K562 (cell line): ENCODE data around the gene MARK4. TPM values are rescaled to one million over a fixed set of nuclear protein-coding genes. Genes with fewer than 3 reads are reported as not detected.

ENCODE experiments used
- ATAC-seq: fragments of 200-7000 bp; cut with Tn5 transposase; 3 replicates; pipeline ENCODE4 v1.9.1; 2020; ENCODE audit warnings: moderate library complexity
- BruUV-seq: library from RNA; stranded (reverse); fragments of 400-500 nt; replicated peaks from 2 replicates; lab custom pipeline; 2021; lab: Mats Ljungman, UMichigan
- CTCF ChIA-PET: fragments of 300-600 bp; formaldehyde crosslinking; extraction: SDS; loops from one replicate; lab custom pipeline; 2021; ENCODE audit warnings: low intra/inter-chr PET ratio; lab: Yijun Ruan, JAX
- POLR2A ChIA-PET: fragments of 300-600, 350-650 bp; sonication (Branson Sonifier 250); formaldehyde crosslinking; extraction: SDS; loops from one replicate; lab custom pipeline; 2021; ENCODE audit warnings: antibody characterized with exemption, inconsistent platforms; lab: Yijun Ruan, JAX
- DNase-seq, 4 experiments: peaks; one replicate each; pipeline versions ENCODE4 v3.0.0 to v3.0.0-alpha.2; 2011 to 2018; ENCODE audit warnings: low spot score in 3 of 4, mixed read lengths in 3 of 4; ENCODE audit errors: extremely low read depth in 1 of 4
- FAIRE-seq: peaks from 2 replicates; lab custom pipeline; 2011; peaks lifted over from hg19 to GRCh38; lab: Jason Lieb, UNC
- H2AFZ ChIP-seq: 2 replicates; pipeline ENCODE4 v1.6.0; 2011; ENCODE audit warnings: low read depth, low read length, control low read depth, inconsistent platforms
- H3K27ac ChIP-seq: fragments of 200-600 bp; 3 replicates; pipeline ENCODE4 v1.8.0; 2011; ENCODE audit warnings: low read depth, mild to moderate bottlenecking, control low read depth, inconsistent platforms, low read length, moderate library complexity, mixed read lengths; ENCODE audit errors: extremely low read depth
- H3K27me3 ChIP-seq, 2 experiments: fragments of 300-600 bp in 1 of 2; 2 replicates in 1 of 2; 3 replicates in 1 of 2; pipeline versions ENCODE4 v1.6.0 to v1.8.0; 2011; ENCODE audit warnings: inconsistent platforms in 2 of 2, low read length in 2 of 2, mild to moderate bottlenecking in 1 of 2, mixed read lengths in 1 of 2, moderate library complexity in 1 of 2; ENCODE audit not compliant: control insufficient read depth in 2 of 2, insufficient read depth in 2 of 2
- H3K36me3 ChIP-seq: fragments of 300-600 bp; 3 replicates; pipeline ENCODE4 v1.8.0; 2011; ENCODE audit warnings: mild to moderate bottlenecking, low read length, inconsistent platforms; ENCODE audit not compliant: control insufficient read depth, insufficient read depth
- H3K4me1 ChIP-seq, 2 experiments: fragments of 200-600 bp in 1 of 2; replicated peaks in 1 of 2; 2 replicates in 1 of 2; 3 replicates in 1 of 2; pipeline versions ENCODE4 v1.5.1 to v1.8.0; 2011; ENCODE audit warnings: inconsistent platforms in 2 of 2, low read length in 2 of 2, mild to moderate bottlenecking in 1 of 2, mixed read lengths in 1 of 2, moderate library complexity in 1 of 2; ENCODE audit not compliant: control insufficient read depth in 2 of 2, insufficient read depth in 2 of 2
- H3K4me2 ChIP-seq: 2 replicates; pipeline ENCODE4 v1.6.1; 2011; ENCODE audit warnings: low read length, control low read depth, inconsistent platforms, mixed read lengths; ENCODE audit not compliant: insufficient read depth
- H3K4me3 ChIP-seq: fragments of 200-600 bp; sonication (generic), shearing (Covaris generic); 2 replicates; pipeline ENCODE4 v1.5.1; 2016; ENCODE audit warnings: control low read depth, inconsistent platforms
- H3K79me2 ChIP-seq: fragments of 200-600 bp; 3 replicates; pipeline ENCODE4 v1.8.0; 2011; ENCODE audit warnings: low read length, inconsistent platforms; ENCODE audit not compliant: control insufficient read depth, insufficient read depth
- H3K9ac ChIP-seq, 2 experiments: 2 replicates each; pipeline versions ENCODE4 v1.6.0 to v1.6.1; 2011; ENCODE audit warnings: low read depth in 2 of 2, low read length in 2 of 2, control low read depth in 1 of 2, inconsistent platforms in 1 of 2, mild to moderate bottlenecking in 1 of 2, mixed read lengths in 1 of 2; ENCODE audit not compliant: insufficient read depth in 1 of 2
- H3K9me1 ChIP-seq: one replicate; pipeline ENCODE4 v1.6.0; 2011; ENCODE audit warnings: inconsistent platforms, mild to moderate bottlenecking, low read length, moderate library complexity; ENCODE audit not compliant: control insufficient read depth, insufficient read depth
- H3K9me3 ChIP-seq: replicated peaks from 2 replicates; pipeline ENCODE4 v1.5.1; 2011; ENCODE audit warnings: low read depth, low read length, inconsistent platforms; ENCODE audit not compliant: control insufficient read depth, insufficient read depth
- H4K20me1 ChIP-seq: replicated peaks from 2 replicates; pipeline ENCODE4 v1.6.1; 2011; ENCODE audit warnings: low read length, inconsistent platforms, mixed read lengths; ENCODE audit not compliant: control insufficient read depth, insufficient read depth
- ADNP ChIP-seq: fragments of 200-800 bp; sonication (Bioruptor generic); IDR thresholded peaks from 2 replicates; pipeline ENCODE4 v1.6.1; 2016; ENCODE audit warnings: missing genetic modification characterization, missing compliant biosample characterization
- BCOR ChIP-seq: fragments of 450-650 bp; IDR thresholded peaks from 2 replicates; pipeline ENCODE4 v1.6.1; 2016
- CBX1 ChIP-seq: sonication (generic); IDR thresholded peaks from 2 replicates; pipeline ENCODE4 v1.6.1; 2016; ENCODE audit warnings: antibody characterized with exemption, low read depth, mild to moderate bottlenecking
- E2F3 ChIP-seq: fragments of 250-450 bp; sonication (Bioruptor Pico); IDR thresholded peaks from 2 replicates; pipeline ENCODE4 v1.4.0; 2020; ENCODE audit warnings: mild to moderate bottlenecking
- FOXP1 ChIP-seq: sonication (generic); formaldehyde crosslinking; IDR thresholded peaks from 2 replicates; pipeline ENCODE4 v1.8.0; 2022; ENCODE audit warnings: mild to moderate bottlenecking, missing genetic modification reagents
- HDAC8 ChIP-seq: fragments of 450-650 bp; IDR thresholded peaks from 2 replicates; pipeline ENCODE4 v1.6.1; 2016; ENCODE audit warnings: mild to moderate bottlenecking, missing genetic modification characterization, moderate library complexity, missing compliant biosample characterization
- KDM1A ChIP-seq, 2 experiments: fragments of 450-650 bp; IDR thresholded peaks; 2 replicates each; pipeline ENCODE4 v1.6.1; 2016; ENCODE audit warnings: mild to moderate bottlenecking in 2 of 2
- MYC ChIP-seq, 2 experiments: fragments of 250-450 bp in 1 of 2; sonication (Bioruptor Pico) in 1 of 2; IDR thresholded peaks; 2 replicates each; pipeline versions ENCODE4 v1.5.1 to v1.6.1; 2012 to 2021; ENCODE audit warnings: low read depth in 2 of 2, borderline replicate concordance in 1 of 2, improper control_type of control experiment in 1 of 2, low read length in 1 of 2, mild to moderate bottlenecking in 1 of 2, moderate library complexity in 1 of 2
- POLR2AphosphoS5 ChIP-seq: IDR thresholded peaks from 2 replicates; pipeline ENCODE4 v1.6.1; 2011; ENCODE audit warnings: mild to moderate bottlenecking, low read depth, low read length, moderate library complexity; ENCODE audit not compliant: control insufficient read depth, insufficient read depth
- RB1 ChIP-seq: fragments of 450-650 bp; IDR thresholded peaks from 2 replicates; pipeline ENCODE4 v1.6.1; 2017; ENCODE audit warnings: low read depth, mild to moderate bottlenecking
- SIN3A ChIP-seq, 2 experiments: fragments of 150-350 bp in 1 of 2; IDR thresholded peaks; 2 replicates each; pipeline ENCODE4 v1.6.1; 2011 to 2016; ENCODE audit warnings: borderline replicate concordance in 2 of 2, low read depth in 2 of 2, low read length in 2 of 2, mild to moderate bottlenecking in 2 of 2, moderate library complexity in 2 of 2; ENCODE audit not compliant: control insufficient read depth in 1 of 2
- SMARCA5 ChIP-seq: fragments of 450-650 bp; IDR thresholded peaks from 2 replicates; pipeline ENCODE4 v1.6.1; 2016
- SP1 ChIP-seq: sonication (generic); formaldehyde crosslinking; IDR thresholded peaks from 2 replicates; pipeline ENCODE4 v1.8.1; 2022; ENCODE audit warnings: mild to moderate bottlenecking, missing genetic modification reagents
- WGBS: fragments of 100-300 bp; shearing (Covaris generic); methylation state at CpG from one replicate; pipeline ENCODE4 v1.1.6; 2016; ENCODE audit warnings: low coverage, mixed read lengths; ENCODE audit not compliant: insufficient coverage; ENCODE audit errors: missing lambda C conversion rate; 5-methylcytosine and 5-hydroxymethylcytosine counted together
- in situ Hi-C: fragments of 300-500 bp; cut with MboI; formaldehyde crosslinking; loops from 4 replicates; pipeline ENCODE4 v1.15.0; 2018; ENCODE audit warnings: inconsistent platforms, mixed read lengths
- intact Hi-C: fragments of 100-400 bp; cut with micrococcal nuclease; formaldehyde crosslinking; loops from 2 replicates; pipeline ENCODE4 v1.14.2; 2022
- polyA plus RNA-seq, 8 experiments: library from polyadenylated mRNA; depleted of rRNA in 4 of 8; stranded (reverse) in 5 of 8; unstranded in 3 of 8; fragments of >200 nt; fragmentation: Nextera tagmentation in 2 of 8; fragmentation: Illumina TruSeq in 1 of 8; extraction: Ambion mirVana in 2 of 8; extraction: Trizol in 1 of 8; gene quantifications; 2 replicates each; pipeline versions ENCODE4 v1.2.1 to v1.2.3, GENCODE V29; 2011 to 2014; ENCODE audit warnings: inconsistent platforms in 1 of 8, missing spikeins in 1 of 8
- total RNA-seq, 7 experiments: library from RNA; depleted of rRNA in 6 of 7; stranded (reverse); fragments of >200 nt in 6 of 7; fragmentation: Illumina TruSeq in 2 of 7; extraction: Trizol in 2 of 7; gene quantifications; 2 replicates each; pipeline versions ENCODE4 v1.2.1 to v1.2.3, GENCODE V29; 2011 to 2021; ENCODE audit warnings: low replicate concordance in 1 of 7
- TF ChIP-seq, protein P1 (sequence below): sonication (generic); formaldehyde crosslinking; IDR thresholded peaks from 2 replicates; pipeline ENCODE4 v1.8.1; 2023; ENCODE audit warnings: mild to moderate bottlenecking, missing genetic modification reagents, moderate library complexity

The MARK4 gene
- total and polyA plus RNA-seq, 9 of the 15 experiments (the other 6 are each of a cell fraction or from before 2014, with no cell fraction given) = 0.52 to 29.4 (median 8.6) TPM

GRCh38 chr19:45315304-45315703 lies 64.2 kb downstream of the MARK4 start:
- POLR2A ChIA-PET = no interaction called here
- FAIRE-seq = no peak
- peak overlapping the region in 1 of 2 experiments; percentile 75; a peak in 2 of 4 replicates for H3K9ac ChIP-seq
- BruUV-seq = no TSS peak
- DNase-seq = no peak
- no peaks in the 10 kb centered on the region for H4K20me1 ChIP-seq
- intact Hi-C loops (no loop called here), in situ Hi-C loops (no loop called here)
- no peaks in the 10 kb centered on the region for H3K9me1 ChIP-seq
- no peak overlapping the region for H3K4me3 ChIP-seq
- H3K4me2 ChIP-seq = no peak overlapping the region
- H3K9me3 ChIP-seq = no peaks in the 10 kb centered on the region
- H3K27me3 ChIP-seq = no peaks in the 10 kb centered on the region; a peak in 1 of 5 replicates
- no peak overlapping the region for H3K27ac ChIP-seq
- peak; percentile 35 for ATAC-seq
- no peaks in the 10 kb centered on the region for H3K79me2 ChIP-seq
- peaks cover 0 to 20% of the 10 kb centered on the region in 2 experiments; a peak in 3 of 5 replicates for H3K4me1 ChIP-seq
- 31% methylated on average over 16 of the region's 21 CpGs for WGBS
- TF ChIP-seq FOXP1 (CRISPR knock-in tag) = 0 out of 2 replicates have a peak, but pooled peaks have one; percentile 15
- TF ChIP-seq HDAC8 (tag) = no peak
- TF ChIP-seq, all 486 proteins: peak for 1
- Histone ChIP-seq H3K36me3 (no peaks in the 10 kb centered on the region), H2AFZ (no peak overlapping the region)
- CTCF ChIA-PET = no interaction called here

DNA sequence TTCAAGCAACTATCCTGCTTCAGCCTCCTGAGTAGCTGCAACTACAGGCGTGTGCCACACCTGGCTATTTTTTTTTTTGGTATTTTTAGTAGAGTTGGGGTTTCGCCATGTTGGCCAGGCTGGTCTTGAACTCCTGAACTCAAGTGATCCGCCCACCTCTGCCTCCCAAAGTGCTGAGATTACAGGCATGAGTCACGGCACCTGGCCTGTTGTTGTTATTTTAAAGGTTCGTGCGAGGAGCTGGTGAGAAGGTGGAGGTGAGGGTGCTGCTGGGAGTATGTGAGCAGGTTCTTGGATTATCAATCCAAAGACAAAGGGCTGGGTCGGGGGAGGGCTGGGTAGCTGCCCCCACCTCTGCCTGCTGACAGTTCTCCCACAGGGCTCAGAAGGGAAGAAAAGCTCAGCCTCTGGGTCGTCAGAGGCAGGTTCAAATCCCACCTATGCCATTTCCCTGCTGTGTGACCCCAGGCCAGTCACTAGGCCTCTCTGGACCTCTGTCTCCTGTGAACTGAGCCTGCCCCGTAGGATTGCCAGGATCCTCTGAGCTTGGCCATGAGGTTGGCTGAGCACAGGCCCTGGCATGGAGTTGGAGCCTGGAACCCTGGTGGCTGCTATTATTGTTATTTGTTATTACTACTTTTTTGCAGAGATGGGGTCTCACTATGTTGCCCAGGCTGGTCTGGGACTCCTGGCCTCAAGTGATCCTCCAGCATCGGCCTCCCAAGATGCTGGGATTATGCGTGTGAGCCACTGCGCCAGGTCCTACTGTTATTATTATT lies 70.1 kb downstream of the MARK4 start:
- FAIRE-seq (no peak), ATAC-seq (no peak), DNase-seq (no peak)
- BruUV-seq = no TSS peak
- intact Hi-C loops (no loop called here), in situ Hi-C loops (no loop called here)
- POLR2A ChIA-PET = interaction anchor here (0.7 to 1.8 kb wide), 2 partner anchors 10 to 13 kb away, joined by 3 to 4 read pairs; no protein-coding TSS in a partner anchor
- H3K79me2 ChIP-seq = no peaks in the 10 kb centered on the region
- H3K36me3 ChIP-seq = no peaks in the 10 kb centered on the region
- peaks cover 0 to 30% of the 10 kb centered on the region in 2 experiments; a peak in 3 of 5 replicates for H3K4me1 ChIP-seq
- H4K20me1 ChIP-seq = no peaks in the 10 kb centered on the region
- WGBS = 43% methylated on average over 11 of the region's 12 CpGs
- no peak overlapping the region for H3K9ac ChIP-seq
- no peak overlapping the region for H3K4me3 ChIP-seq
- no peak overlapping the region for H3K4me2 ChIP-seq
- H3K9me3 ChIP-seq = no peaks in the 10 kb centered on the region
- no peak overlapping the region for H3K27ac ChIP-seq
- no peaks in the 10 kb centered on the region for H3K9me1 ChIP-seq
- H2AFZ ChIP-seq = no peak overlapping the region
- CTCF ChIA-PET = no interaction called here
- no peaks in the 10 kb centered on the region for H3K27me3 ChIP-seq
- TF ChIP-seq POLR2AphosphoS5 = no peak
- TF ChIP-seq, protein P1, sequence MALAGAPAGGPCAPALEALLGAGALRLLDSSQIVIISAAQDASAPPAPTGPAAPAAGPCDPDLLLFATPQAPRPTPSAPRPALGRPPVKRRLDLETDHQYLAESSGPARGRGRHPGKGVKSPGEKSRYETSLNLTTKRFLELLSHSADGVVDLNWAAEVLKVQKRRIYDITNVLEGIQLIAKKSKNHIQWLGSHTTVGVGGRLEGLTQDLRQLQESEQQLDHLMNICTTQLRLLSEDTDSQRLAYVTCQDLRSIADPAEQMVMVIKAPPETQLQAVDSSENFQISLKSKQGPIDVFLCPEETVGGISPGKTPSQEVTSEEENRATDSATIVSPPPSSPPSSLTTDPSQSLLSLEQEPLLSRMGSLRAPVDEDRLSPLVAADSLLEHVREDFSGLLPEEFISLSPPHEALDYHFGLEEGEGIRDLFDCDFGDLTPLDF (CRISPR knock-in tag) = no peak
- no peak for TF ChIP-seq E2F3 (CRISPR knock-in tag)
- no peak for TF ChIP-seq SIN3A (IDR thresholded peaks at IDR 0.05; ENCODE audit: borderline replicate concordance in 2 of 2, control insufficient read depth in 1 of 2, low read depth in 2 of 2, low read length in 2 of 2)
- TF ChIP-seq SMARCA5 = peak; percentile 82; the same call in 1 of the 2 replicates
- TF ChIP-seq CBX1 = 0 out of 2 replicates have a peak, but pooled peaks have one; percentile 54
- no peak for TF ChIP-seq MYC (IDR thresholded peaks at IDR 0.05; ENCODE audit: low read depth, low read length)
- TF ChIP-seq MYC (CRISPR knock-in tag; IDR thresholded peaks at IDR 0.05; ENCODE audit: borderline replicate concordance, low read depth) = no peak
- no peak for TF ChIP-seq SP1
- no peak for TF ChIP-seq RB1
- TF ChIP-seq KDM1A (IDR thresholded peaks at IDR 0.05) = peak; percentile 62 to 79
- peak; percentile 91 for TF ChIP-seq ADNP (tag)
- TF ChIP-seq BCOR = peak; percentile 90
